ENCODE measurements around the gene MUC2.

Gene MUC2

GRCh38 chr11:1036931-1037330, 37.7 kb upstream of the MUC2 start:
- DNase-seq, result no peak

DNA sequence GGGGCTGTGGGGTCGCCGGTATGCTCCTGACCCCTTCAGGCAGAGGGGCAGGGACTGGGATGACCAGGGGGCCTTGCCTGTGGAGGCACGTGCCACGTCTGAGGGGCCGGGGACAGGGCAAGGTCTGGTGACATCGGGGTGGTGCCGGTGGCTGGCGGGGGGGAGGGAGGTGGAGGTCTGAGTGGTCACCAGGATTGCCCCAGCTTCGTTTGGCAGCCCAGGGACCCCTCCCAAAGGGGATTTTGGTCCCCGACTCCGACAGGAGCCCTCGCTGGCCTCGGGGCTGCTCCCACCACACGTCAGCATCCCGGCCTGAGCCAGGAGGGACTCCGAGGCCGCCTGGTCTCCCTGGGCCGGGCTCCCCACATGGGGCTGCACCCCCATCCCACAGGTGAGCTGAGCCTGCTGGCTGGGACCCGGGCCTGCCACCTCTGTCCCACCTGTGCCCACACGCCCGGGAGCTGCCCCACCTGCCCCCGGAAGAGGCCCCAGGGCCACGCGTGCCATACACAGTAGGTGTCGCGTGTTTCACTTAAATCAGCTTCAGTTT, 37.1 kb upstream of the MUC2 start:
- no peak for DNase-seq

- DNase-seq, result no peak
Observed at GRCh38 chr11:1038361-1038760, 36.3 kb upstream of the MUC2 start.

GRCh38 chr11:1038921-1039320, 35.8 kb upstream of the MUC2 start:
- DNase-seq, result no peak

DNA sequence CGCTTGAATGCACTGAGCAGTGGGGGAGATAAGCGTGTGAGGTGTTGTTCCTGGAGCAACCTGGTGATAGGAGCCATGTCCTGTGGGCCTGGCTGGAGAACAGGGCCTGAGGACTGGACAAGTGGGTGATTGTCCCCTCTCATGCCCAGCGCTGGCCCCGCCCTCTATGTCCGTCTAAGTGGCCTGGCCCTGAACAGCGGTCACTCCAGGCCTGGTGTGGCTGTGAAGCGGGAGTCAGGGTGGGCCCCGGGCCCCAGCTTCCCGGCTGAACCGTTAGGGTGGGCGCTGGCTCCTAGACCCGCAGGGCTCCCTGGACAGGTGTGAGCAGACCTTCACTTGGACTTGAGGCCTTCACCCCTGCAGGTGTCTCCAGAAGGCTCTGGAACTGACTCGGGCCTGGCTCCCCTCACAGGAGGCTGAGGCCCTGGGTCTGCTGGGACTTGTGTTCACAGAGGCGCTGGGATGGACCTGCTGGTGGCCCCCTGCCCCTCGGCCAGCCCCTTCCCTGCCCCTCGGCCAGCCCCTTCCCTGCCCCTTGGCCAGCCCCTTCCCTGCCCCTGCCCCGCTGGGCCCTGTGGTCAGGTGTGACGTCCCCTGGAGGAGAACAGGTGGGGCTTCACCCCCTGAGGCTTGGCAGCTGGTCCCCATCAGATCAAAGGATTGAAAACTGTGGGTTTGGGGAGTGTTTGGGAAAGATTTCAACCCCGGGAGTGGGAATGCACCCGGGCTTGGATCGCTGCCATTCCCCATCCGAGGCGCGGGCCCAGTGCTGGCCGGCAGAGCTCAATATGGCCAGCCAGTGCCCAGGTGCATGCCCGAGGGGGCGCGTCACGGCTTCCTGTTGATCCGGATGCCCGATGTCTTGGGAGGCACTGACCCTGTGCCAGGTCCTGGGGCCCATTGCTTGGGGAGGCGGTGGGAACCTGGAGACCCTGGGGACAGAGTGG, 34.9 kb upstream of the MUC2 start:
- DNase-seq, result no peak

DNA sequence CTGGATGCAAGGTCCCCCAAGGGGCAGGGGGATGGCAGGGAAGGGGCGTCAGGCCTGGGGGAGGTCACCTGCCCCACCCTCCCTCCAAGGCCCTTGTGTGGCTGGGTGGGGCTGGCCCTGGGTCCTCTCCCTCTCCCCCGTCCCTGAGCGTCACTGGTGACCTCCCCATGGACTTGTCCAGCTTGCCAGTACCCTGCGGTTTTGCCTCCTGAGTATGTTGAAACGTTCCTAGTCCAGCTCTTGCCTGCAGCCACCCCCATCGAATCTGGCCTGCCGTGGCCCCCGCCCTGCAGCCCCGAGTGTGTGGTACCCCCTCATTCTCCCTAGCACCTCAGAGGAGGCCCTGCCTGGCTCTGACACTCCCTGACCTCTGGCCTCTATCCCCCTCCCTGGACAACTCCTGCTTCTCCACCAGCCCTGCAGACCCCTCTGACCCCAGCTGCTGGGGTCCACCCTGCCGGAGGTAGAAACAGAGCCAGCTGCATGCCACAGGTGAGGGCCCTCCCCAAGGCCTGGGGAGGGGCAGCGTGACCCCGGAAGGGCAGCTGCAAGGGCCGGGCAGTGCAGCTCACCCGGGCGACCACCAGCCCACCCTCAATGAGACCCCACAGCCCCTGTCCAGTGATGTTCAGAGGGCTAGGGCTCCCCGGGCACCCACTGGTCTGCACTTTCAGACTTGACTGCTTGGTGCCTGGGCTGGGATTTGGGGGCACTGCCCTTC, 34.1 kb upstream of the MUC2 start:
- no peak for DNase-seq

DNA sequence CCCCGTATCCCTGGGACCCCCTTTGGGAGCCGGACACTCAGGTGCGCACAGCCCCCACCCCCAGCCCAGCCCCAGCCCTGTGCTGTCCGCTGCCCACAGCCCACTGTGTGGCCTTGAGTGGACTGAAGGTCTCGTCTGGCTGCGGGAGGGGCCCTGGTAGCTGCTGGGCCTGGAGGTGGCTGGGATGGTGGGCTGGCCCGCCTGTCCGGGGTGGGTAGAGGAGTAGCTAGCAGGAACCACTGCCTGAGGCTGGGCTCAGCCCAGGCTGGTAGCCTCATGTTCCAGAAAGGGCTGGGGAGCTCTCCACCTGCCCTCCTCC, 33.6 kb upstream of the MUC2 start:
- no peak for DNase-seq

GRCh38 chr11:1041471-1041870, 33.2 kb upstream of the MUC2 start:
- DNase-seq, result no peak

DNA sequence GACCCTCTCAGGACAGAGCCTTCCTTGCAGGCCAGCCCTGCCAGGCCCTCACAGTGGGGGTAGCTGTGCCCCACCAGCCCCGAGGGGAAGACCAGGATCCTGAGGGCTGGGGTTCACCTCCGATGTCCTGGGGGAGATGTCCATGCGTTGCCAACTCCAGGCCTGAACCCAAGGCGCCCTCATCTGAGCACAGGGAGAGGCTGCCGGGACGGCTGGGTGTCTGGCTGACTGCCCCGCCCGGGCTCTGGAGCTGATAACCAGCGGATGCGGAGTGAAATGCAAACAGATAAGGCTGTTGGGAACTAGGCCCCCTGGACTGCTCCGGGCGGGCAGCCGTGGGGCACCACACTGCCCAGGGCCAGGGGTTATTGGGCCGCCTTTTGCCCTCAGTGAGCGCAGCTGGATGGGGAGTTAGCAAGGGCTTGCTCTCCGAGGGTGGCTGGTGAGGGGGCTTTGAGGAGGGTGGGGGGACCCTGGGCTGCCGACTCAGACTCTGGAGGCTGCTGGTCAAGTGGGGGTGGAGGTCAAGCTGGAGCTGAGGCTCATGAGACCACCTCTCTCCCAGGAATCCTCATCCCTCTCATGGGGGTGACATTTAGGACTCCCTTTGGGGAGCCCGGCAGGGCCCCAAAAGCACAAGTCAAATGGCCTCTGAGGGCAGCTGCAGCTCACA, 32.6 kb upstream of the MUC2 start:
- no peak for DNase-seq

DNA sequence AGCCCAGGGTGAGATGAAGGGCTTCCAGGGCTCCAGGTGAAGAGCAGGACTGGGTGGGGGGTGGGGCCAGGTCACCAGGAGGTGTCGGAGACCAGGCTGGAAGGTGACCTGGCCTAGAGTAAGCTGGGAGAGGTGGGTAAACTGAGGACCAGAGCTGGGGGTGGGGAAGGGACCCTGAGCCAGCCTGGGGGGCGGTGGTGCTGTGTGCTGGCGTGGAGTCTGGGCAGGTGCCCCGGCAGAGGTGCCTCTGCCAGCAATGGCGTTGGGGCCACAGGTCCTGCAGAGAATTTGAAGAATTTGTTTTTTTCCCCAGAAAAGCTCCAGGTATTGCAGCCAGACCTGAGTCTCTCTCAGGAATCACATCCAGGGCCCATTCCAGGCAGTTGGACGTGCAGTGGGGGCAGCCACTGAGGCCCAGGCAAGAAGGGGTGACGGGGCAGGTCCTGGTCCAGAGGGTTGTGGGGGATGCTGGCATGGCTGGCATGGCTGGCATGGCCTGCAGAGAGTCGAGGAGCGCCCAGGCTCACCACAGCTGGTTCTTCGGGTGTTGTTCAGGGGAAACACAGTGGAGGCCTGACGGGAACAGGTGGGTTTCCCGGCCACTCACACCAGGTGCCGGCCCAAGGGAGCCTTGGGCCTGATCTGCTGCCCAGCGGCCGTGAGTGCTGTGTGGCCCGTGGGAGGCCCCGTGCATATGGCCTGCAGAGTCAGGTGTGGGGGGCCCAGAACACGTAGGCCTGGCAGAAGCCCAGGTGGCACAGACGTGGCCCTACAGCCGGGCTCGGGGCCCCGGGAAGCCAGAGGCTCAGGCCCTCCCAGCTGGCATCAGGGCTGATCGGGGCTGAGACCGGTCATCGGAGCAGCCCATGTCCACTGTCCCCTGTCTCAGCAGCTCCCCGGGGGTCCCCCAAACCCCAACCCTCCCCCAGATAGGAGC, 31.8 kb upstream of the MUC2 start:
- DNase-seq, result no peak

DNA sequence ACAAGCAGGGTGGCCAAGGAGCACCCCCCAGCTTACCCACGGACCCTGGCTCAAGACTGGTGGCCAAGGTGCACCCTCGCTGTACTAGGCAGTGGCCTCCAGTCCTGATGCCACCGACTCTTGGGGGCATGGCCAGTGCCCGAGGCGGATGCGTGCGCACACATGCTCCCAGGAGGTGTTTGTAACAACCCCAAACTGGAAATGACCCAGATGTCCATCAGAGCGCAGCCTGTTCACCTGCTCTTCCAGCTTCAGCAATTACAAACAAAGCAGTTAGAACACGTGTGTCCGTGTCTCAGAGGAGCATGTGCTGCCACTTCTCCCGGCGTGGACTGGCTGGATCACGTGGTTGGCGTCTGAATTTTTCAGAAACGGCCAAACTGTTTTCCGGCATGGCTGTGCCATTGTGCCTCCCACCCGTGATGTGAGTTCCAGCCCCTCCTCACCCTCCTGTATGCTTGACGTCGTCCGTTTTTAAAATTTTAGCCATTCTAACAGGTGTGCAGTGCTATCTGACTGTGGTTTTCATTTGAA, 31.0 kb upstream of the MUC2 start:
- DNase-seq, result no peak

GRCh38 chr11:1044160-1044559, 30.5 kb upstream of the MUC2 start:
- DNase-seq, result no peak

GRCh38 chr11:1047595-1048156, 27.0 kb upstream of the MUC2 start:
- DNase-seq, result no peak

DNA sequence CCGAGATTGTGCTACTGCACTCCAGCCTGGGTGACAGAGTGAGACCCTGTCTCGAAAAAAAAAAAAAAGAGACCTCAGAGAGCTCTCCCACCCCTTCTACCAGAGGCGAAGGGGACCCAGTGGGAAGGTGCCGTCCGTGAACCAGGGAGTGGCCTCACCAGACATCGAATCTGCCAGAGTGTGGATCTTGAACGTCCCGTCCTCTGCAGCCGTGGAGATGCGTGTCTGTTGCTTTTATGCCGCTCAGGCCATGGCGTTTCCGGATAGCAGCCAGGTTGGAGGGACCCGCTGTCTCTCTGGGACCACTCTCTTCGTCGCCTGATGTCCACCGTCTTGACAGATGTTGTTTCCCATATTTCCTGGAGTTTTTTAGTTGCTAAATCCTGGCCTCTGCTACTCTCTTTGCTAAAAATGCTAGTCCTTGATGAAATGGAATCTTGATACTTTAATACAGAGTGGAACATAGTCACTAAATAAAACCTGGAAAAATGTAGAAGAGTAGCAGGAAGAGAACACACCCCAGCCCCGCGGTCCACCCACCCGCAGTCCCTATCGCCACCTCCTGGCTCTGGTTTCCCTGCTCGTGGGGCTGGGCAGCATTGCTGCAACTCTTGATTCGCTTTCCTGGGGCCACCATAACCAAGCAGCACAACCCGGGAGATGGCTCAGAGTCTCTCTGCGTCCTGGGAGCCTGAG, 26.2 kb upstream of the MUC2 start:
- DNase-seq, result no peak

DNA sequence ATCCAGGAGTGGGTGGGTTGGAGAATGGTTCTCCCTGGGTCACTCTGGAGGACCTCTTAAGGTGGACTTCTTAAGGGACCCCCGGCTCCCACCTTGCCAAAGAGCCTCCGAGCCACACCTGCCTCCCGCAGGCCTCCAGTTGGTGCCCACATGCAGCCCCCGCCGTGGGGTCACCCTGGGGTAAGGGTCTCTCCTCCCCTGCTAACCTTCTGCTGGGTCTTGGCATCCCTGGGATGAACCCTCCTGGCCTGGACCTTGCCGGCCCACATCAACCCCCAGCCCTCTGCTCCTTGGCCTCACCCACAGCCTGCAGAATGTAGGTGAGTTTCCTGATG, 25.6 kb upstream of the MUC2 start:
- DNase-seq, result no peak

DNA sequence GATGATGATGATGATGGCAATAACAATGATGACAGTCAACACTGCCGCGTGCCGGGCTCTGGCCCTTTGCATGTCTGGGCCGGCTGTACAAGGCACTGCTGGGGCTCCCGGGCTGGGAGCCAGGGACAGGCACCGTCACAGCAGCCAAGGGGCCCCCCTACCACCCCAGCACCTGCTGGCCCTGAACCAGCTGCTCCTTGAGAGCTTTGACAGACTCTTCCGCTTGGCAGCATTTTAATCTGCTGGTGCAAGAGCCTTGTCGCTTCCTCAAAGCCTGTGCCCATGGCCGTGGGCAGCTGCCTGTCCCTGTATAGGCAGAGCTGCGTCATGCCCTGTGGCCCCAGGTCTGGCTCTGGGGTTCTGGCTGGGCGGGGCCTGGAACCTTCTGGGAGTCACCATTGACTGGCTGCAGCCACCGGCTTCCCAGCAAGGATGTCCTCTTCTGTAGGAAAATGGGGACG, 25.2 kb upstream of the MUC2 start:
- no peak for DNase-seq

GRCh38 chr11:1049911-1050580, 24.6 kb upstream of the MUC2 start:
- DNase-seq, result no peak

DNA sequence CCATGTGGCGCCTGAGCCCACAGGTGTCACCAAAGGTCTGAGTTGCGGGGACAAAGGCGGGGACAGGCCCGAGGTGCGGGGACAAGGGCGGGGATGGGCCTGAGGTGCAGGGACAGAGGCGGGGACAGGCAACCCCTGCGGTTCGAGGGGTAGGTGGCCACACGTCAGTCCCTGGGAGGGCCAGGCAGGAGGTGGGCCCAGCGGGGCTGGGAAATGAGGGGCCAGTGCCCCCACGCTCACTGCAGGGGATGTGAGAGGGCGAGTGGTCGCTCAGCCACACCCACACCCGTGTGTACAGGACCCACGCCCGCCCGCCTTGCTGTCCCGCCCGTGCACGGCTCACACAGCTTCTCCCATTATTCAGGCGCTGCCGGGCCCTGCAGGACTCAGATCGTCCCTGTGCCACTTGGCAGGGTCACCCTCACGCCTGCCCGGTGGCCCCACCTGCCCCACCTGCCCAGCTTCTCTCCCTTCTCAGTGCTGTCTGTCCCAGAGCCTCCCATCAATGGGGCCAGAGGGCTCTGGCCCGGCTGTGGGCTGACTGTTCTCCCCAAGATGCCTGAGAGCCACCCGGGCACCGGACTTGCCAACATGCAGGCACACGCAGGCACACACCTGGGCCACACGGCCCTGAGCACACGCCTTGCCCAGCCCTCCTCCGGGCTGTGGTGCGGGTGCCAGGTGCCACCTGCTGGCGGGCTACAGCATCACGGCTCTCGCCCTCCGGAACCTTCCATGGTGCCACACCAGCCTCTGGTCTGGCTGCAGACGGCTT, 23.9 kb upstream of the MUC2 start:
- DNase-seq, result peak; percentile 88

DNA sequence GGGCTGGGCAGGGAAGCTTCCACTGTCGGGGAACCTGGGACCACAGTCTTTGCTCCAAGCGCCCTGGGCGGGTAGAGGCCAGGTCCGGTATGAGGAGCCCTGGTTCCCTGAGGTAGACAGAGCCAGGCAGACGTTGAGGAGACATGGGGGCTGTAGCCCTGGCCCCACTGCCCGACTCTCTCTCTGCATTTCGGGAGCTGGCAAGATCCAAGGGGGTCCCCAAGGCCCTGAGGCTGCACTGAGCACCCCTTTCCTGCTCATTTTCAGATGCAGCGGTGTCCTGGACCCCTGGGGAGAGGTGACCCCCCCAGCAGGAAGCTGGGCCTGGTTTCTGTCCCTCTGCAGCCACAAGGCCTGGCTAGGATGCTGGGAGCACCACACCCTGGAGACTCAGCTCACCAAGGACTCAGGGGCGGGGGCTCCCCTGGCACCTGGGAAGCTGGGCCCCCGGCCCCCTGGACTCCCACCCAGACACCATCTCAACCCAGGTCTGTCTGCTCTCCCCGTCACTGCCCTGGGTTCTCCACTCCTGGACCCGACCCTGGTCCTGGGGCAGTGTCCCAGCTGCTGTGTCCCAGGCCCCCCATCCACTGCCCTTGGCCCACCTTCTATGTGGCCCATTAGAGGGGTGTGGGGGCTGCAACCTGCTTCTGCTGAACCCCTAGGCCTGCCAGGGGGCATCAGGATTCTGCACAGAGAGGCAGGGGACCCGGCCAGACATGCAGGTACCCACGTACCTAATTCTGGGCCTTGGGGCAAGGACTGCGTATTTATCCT, 23.1 kb upstream of the MUC2 start:
- DNase-seq, result no peak

Data from retina (tissue), 1 donor.